ENCODE results near the gene CHN1.

CHN1 gene

DNA sequence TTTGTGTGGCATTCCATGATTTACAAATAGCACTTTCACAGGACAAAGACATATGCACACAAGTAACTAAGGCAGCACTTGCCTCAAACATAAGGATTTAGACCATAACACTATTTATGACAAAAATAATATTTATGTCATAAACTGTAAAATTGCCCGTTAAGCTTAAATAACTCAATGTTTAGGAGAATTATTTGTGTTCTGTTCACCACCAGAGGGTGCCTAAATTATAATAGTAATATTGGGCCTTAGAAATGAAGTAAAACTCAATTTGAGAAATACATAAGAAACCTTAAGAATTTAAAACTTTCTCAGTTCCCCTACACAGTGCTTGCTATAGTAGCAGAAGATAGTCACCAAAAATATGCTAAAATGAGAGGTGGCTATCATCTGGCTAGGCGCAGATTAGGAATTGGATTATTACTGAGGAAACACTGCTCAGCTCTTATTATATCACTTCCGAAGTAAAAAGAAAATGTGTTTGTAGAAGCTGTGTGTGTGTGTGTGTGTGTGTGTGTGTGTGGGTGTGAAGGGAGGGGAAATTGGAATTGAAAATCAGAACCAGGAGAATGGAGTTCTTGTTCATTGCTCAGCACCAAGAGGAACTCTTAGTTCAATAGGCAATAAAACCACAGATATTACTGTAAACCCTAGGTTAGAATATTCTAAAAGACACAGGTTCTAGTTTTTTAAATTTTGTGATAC lies 4.9 kb upstream of the CHN1 start:
- DNase-seq = no peak

DNA sequence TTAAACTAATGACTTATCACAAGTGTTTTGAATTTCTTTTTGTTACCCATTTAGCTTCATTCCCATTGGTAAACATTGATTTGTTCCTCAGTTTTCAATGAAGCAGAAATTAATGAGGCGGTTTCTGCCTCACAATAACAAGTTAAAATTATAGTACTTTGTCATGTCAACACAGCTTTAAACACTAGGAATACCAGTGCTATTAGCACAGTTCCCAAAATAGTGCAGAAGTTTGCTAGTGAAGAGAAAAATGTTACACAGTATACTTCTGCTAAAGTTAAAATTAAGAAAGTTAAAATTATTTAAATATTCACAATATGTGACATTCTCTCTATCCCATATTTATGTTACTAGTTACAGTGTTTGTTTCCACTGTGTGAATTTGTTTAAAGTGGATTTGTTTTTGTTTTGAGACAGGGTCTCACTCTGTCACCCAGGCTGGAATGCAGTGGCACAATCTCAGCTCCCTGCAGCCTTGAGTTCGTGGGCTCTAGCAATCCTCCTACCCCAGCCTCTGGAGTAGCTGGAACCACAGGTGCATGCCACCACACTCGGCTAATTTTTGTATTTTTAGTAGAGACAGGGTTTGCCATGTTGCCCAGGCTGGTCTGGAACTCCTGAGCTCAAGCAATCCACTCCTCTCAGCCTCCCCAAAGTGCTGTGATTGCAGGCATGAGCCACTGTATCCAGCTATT lies 3.8 kb upstream of the CHN1 start:
- no peak for DNase-seq

DNA sequence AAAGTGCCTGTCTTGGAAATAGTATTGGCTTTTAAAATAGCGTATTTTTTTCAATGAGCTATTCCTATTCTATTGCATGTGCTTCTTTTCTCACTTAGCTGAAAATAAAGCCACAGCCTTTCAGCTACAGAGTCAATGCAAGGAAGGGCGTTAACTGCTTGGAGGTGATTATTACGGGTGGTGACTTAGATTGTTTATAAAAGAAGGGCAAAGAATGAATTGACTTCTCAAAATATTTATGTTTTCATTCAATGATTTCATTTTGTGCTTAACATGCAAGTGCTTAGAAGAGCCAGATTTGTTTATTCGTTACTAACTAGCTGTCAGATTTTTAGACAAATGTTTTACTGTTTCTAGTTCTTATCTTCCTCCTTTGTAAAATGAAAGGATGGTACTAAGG lies 2.8 kb upstream of the CHN1 start:
- no peak for DNase-seq

DNA sequence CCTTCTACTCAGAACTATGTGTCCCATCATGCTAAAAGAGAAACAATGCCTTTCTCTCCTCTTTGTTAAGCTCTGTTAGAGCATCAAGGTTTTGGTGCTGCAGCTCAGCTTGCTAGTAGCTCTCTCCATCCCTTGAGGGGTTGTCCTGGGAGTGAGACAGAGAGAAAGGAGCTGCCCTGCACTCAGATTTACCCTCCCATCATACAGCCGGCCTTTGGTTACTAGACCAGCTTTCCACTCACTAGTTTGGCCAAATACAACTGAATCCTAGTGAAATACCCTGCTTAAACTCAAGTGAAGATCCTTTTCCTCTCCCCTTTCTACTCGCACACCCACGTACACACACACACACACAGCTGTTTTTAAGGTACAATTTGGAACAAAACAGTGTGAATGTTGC lies 2.3 kb upstream of the CHN1 start:
- no peak for DNase-seq

DNA sequence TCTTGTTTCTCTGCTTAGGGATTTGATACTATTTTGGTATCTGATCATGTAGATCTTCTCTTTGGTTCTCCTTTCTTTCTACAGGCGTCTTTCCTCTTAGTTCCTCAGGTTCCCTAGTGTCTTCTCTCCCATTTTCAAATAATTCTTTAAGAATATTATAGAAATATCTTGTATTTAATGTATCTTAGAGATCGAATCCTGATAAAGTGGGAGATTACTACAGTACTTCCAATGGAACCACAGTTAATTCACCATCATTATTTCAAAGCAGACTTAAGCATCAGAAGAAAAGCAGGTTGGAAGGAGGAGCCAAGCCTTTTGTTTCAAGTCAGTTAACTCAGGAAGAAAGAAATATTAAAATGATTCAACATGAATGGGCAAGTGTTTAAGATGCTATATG lies 1.1 kb upstream of the CHN1 start:
- DNase-seq = no peak

DNA sequence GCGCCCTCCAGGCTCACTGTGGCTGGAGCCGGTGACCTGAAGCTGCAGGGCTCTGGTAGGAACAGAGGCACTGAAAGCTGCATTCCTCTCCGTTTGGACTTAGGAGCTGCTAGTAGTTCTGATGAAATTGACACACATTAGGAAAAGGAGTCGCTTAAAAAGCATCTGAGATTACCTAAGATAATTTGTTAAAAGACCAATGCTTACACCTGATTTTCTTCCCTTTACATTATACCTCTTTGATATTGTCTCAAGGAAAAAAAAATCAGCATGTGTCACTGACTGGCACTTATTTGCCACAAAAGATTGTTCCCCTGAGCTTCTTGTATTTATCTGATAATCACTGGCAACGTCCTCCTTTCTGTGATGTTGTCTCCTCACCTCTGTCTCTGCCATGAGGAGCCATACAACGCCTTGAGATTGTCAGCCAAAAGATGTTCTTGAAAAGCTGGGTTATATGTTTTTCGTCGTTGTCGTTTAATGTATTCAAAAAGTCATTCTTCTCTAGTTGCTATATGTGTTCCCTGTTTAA lies 618 bp upstream of the CHN1 start:
- DNase-seq = no peak

DNA sequence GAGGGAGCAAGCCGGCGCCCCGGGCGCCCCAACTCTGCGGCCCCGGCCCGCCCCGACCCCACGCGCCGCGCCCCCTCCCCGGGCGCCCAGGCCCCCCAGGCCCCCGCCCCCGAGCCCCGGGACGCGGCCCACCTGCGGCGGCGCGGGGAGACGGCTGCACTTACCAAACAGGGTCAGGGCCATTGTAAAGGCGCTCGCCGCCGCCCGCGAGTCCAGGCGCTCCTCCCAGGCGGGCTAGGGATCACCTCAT lies 526 bp downstream of the CHN1 start:
- no peak for DNase-seq

DNA sequence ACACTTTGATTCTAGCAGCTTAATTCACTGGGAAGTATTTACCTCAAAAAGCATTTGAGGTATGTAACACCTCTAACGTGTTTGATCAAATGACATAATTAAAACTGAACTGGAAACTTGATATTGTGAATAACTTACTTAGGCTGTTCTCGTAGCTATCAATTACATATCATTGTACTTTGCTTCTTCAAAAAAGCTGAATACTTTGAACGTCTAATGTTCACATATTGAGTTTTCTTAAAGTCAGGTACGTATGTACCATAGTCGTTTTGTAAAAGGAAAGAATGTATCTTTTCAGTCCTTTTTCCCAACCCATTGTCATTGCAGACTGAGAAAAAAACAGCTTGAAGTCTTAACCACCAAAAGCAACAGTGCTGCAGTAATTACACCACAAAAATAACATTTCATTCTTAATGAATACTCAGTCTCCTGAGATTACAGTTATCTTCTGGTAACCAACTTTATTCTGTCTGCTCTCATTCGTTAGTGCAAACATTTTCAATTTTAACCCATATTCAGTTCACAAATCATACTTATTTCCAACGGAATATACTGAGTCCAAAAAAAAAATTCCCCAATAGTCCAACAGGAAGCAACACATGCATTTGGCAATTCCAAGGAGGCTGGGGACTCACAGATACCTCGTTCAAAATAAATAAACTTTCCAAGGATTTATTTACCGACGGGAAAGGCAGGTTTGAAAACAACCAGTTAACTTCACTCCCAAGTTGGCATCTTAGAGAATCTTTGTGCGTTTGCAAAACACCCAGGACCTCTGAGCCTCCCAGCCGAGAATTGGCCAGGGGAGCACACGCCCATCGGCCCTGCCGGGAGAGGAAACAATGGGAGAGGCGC lies 1.1 kb downstream of the CHN1 start:
- DNase-seq = no peak

DNA sequence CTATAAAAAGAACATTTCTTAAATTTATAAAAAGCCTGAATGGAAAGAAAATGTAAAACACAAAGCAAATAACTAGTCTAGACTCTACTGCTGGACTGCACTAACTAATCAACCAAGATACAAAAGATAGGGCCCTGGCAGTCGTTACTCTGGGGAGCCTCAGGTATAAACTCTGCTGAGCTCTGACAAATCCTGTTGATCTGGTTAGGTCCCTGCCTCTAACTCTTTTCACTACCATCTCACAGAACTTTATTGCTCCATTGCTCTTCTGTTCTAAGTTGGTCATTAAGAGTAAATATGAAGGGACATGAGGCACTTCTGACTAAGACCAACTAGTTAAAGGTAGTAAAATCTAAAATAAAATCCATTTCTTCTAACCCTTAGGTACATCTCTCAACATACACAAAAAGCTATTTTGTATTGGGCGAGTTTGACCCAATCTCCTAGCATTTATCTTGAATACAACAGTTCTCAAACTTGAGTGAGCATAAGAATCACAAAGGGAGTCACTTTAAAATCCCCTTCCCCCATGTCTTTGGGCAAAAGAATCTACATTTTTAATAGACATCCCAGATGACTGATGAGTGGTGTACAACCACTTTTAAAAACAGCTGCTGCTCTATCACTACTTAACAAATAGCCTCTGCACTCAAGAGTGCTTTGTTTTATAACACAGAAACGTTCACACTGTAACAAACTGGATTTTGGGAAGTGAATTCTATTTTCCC lies 2.5 kb downstream of the CHN1 start:
- DNase-seq = no peak

DNA sequence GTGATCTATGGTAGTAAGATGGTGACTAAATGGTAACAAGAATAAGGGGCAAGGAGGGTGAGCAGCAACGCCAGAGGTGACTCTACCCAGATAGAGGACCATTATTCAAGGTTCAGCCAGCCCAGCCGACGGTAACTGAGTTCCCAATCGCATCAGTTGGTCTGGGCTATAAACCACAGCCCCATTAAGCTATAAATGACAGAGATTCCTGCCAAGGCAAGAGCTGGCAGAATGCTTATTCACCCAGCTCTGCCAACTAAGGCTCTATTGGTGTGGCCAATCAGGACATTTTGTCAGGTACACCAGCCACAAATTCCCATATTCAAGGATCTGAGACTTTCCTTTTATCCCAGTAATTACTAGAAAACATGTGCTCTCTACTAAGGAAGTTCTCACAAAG lies 3.6 kb downstream of the CHN1 start:
- DNase-seq = no peak

DNA sequence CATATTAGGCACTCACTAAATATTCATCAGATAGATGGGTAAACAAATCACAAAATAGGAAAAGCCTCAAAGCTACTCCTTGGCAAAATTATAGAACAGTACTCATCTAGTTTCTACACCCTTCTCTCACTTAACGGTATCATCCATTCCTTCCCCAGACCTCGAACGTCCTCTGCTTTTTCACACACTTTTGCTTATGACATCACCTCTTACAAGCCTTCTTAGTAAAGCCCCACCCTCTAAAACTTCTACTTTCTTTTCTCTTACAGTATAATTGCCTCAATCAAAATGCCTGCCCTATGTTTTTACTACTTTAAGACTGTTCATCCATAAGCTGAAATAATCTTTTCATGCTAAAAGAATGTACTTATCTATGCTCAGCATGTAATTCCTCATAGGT lies 8.1 kb downstream of the CHN1 start:
- DNase-seq = no peak

DNA sequence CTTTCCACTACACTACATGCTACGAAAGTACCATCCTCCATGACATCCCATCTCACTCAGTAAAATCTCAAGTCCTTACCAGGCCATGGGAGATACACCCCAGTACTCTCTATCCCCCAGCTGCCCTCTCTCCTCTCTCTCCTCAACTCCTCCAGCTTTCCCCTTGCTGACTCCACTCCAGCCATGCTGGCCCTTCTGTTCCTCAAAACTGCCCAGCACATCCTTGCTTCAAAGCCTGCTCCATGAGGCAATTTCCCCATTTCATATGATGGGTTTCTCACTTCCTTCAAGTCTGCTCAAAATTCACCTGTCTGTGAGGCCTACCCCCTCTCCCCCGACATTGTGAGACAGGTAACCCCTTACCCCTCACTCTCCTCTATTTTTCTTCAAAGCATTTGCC lies 8.6 kb downstream of the CHN1 start:
- DNase-seq = no peak

DNA sequence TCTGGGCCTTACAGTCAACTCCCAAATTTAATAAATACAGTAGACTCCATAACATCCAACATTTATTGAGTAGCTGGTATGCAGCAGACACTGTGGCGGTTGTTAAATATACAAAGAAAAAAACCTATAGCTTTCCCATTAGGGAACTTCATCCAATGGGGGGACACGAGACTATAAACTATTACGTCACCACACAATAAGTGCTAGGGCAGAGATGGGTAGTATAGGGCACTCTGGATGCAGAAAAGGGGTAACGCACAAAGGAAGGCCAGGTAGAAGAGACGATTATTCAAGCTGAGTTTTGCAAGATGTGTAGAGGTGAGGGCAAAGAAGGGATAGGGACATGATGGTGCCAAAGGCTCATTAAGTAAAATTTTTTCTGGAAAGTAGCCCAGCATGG lies 10.8 kb downstream of the CHN1 start:
- no peak for DNase-seq

DNA sequence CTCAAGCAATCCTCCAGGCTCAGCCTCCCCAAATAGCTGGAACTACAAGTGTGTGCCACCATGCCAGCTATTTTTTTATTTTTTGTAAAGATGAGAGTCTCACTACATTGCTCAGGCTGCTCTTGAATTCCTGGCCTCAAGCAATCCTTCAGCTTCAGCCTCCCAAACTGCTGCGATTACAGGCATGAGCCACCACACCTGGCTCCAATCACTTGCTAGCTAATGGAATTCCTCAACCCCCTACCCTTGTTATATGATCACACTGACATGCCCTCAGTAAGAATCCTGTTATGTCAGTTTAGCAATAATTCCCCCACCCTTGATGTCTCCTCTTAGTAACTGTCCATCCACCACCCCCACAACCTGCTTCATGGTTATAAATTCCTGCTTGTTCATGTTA lies 12.3 kb downstream of the CHN1 start:
- DNase-seq = no peak

DNA sequence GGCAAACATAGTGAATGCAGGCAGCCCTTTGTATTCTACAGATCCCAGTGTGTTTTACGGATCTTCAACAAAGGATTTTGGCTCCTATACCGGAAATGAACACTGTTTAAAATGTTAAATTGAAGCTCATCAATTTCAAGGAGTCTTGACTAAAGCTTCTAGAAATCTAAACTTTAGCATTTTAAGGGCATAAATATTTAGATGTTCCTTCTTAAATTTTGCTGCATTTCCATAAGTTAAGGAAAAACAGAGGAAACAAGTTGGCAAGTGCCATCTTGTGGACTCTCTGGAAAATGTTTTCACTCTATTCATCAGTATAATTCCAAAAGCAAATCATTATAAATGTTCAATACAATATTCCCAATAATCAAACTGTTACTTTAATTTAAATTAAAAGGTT lies 19.6 kb downstream of the CHN1 start:
- DNase-seq = no peak

DNA sequence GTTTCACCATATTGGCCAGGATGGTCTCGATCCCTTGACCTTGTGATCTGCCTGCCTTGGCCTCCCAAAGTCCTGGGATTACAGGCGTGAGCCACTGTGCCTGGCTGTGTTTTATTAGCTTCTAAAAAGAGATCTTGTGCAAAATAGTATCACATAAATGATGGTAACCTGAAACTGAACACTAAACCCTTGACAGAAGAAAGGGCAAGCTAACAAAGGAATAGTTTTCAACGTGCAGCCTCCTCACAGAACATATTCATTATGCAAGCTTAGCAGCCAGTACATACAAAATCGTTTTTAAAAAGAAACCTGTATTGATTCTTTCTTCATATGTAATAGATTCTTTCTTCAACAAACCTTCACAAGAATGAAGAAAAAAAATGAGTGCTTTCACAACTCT lies 20.6 kb downstream of the CHN1 start:
- no peak for DNase-seq

DNA sequence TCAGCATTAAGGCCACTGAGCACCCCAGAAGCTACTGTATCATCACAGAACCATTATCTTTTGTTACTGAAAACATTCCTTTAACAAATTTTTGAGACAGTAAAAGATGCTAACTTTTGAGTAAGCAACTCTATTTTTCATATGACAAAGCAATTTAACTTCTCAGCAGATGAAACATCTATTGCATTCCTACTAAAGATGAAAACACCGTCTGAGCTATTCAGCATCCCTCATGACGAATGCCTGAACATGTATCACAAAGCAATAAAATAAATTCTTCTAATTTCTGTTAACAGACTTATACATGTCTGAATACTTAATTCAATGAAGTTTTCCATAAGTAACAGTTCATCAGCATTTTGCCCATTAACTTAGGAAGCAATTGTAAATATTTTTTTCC lies 23.9 kb downstream of the CHN1 start:
- no peak for DNase-seq

DNA sequence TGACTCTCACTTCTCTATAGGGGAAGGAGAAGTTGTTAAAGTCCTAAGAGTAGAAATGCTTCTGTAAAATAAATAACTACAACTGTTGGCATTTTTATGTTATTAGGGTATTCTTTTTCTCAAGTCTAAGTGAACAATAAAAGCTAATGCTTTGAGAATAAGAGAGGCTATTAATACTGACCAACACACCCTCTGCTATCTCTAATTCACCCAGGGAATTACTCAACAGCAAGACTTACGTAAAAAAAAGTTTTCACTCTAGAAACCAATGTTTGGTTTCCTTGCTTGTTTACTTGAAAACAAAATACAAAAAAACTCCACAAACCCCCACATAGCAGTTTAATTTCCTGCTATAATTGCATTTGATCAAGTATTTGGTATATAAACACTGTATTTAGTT lies 25.2 kb downstream of the CHN1 start:
- DNase-seq = no peak

DNA sequence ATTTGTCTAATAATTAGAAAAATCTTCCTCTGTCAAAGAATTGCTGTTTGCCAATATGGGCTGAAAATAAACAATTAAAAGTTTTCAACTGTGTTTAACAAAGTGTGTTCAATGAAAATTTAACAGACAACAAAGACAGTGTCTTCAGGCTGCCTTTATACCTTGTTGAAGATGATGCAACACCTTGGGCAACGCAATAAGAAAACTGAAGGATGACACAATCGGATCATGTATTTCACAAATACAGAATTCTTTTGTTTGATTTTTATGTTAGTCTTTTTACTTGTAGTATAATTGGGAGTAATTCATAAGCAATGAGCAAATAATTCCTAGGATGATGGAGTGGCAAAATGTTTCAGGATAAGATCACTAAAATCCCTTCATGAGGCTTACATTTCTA lies 27.8 kb downstream of the CHN1 start:
- no peak for DNase-seq

DNA sequence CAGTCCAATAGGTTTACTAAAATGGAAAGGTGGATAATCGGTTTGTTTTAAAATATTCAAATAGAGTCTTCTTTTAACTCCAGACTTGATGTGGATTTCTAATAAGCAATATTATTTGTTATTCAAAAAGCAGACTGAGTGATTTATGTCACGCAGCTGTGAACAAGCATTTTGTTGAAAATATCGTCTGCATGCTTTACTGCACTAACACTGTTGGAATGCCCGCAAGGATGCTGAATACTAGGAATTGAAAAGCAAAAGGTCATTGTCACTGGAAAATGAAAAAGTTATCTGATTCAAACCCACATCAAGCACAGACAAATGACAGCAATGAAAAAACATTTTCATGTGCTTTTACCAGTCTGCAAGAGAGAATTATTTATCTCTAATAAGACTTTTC lies 31.1 kb downstream of the CHN1 start:
- DNase-seq = no peak

DNA sequence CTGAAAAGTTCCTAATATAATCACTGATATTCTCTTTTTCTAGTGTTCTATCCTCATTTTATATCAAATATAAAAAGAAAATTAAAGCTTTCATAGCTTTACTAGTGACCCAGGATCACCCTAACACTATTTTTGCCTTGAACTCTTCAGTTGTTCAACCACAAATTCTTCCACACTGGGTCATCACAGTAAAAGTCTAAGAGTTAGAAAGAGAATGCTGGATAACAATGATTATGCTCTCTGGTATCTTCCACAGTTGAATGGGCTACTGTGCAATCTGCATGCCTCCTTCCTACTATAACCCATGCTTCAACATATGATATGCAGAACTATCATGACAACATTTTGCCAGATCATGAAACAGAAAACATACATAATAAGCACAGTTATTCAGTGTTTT lies 32.3 kb downstream of the CHN1 start:
- no peak for DNase-seq

DNA sequence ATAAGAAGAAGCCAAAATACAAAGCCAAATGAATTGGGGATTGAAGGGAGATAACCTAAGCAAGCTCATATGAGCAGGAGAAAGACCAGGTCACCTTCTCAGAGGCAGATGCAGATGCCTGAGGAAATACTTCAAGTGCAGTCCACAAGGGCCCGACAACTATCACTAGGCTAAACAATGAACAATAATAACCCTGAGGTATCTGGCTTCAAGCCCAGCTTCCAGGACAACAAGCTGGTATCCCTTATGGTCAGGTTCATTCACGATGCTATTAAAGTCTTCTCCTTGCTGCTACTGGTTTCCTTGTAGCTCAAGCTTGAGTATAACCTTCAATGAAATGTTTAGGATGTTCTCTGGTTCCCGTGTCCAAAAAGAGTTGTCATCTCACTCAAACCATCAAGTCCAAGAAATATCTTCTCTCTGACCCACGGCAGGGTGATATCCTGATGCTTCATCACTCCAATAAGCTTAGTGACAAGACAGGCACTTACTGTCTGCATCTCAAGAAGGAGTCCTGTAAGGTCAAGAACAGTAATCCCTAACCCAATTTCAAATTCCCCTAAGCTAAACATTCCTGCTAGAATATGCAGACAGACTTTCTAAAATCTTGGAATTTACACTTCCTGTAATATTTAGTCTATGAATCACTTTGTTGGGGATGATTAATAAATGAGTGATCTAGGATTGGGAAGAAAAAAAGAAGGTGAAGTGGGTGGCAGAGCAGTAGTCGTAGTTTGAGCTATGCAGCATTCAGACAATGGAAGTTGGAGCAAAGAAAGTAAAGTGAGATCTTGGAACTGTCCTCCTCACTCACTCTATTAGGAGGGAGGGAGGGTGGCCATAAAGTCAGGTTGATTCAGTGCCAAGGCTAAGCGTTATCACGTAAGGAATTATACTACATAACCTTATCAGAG lies 33.1 kb downstream of the CHN1 start:
- DNase-seq = no peak
